ENCODE data around the gene PARD6A.
A peak's percentile ranks its signal among the peaks of the same experiment; 100 is the strongest.

The PARD6A gene

GRCh38 chr16:67660564-67661028 is at the start of gene PARD6A:
Gene PARD6A, plus strand, starts transcription at chr16:67660960. Its CDS starts 79 bp downstream, at chr16:67661039.
- peak; percentile 98 for DNase-seq (ENCODE audit: low spot score)

- DNase-seq (ENCODE audit: low spot score): no peak
Measured at GRCh38 chr16:67613808-67614207, 47.0 kb upstream of the PARD6A start.

DNA sequence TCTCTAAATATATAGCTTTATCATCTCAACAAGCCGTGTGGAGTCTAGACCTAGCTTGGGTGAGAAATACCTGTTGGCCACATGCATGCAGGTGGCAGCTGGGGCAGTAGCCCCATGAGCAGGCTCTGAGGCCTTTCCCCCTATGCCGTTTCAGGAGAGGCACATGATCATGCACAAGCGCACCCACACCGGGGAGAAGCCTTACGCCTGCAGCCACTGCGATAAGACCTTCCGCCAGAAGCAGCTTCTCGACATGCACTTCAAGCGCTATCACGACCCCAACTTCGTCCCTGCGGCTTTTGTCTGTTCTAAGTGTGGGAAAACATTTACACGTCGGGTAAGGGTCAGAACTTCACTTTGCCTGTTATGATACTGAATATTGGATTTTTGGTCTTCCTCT is 32.5 kb upstream of the PARD6A start:
- DNase-seq (ENCODE audit: low spot score): no peak

DNA sequence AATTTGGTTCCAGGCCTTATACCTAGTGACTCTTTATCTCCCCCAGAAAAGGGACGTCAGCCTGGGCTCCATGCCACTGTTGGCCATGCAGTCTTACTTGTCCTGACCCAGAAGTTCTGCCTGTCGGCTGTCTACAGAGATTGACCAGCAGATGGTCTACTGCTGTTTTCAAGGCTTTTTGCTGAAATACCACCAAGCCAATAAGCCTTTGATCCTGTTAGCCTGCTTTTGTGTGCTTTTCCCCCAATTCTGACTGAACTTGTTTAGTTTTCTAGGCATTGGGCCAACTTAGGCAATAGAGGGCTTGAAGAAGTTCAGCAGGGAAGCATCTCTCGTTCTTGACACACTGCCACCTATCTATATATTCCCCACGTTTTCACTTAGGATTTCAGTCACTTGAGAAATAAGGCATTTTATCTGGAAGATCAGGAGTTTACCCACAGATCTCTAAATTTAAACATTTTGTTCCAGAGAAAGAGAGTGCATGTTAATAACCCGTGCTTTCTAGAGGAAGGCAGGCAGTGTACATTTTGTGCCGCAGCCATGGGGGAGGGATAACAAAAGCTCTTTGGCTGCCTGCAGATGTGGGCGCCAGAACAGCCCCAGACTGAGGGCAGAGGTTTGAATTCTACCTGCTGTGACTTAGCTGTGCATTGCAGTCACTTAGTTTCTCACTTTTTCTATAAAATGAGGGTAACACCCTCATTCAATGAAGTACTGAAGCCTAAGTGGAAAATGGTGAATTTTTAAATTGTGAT is 28.2 kb upstream of the PARD6A start:
- DNase-seq (ENCODE audit: low spot score): no peak

- no peak for DNase-seq (ENCODE audit: low spot score)
Measured at GRCh38 chr16:67636713-67637112, 24.0 kb upstream of the PARD6A start.

- no peak for DNase-seq (ENCODE audit: low spot score)
Measured at GRCh38 chr16:67637625-67638024, 23.1 kb upstream of the PARD6A start.

DNA sequence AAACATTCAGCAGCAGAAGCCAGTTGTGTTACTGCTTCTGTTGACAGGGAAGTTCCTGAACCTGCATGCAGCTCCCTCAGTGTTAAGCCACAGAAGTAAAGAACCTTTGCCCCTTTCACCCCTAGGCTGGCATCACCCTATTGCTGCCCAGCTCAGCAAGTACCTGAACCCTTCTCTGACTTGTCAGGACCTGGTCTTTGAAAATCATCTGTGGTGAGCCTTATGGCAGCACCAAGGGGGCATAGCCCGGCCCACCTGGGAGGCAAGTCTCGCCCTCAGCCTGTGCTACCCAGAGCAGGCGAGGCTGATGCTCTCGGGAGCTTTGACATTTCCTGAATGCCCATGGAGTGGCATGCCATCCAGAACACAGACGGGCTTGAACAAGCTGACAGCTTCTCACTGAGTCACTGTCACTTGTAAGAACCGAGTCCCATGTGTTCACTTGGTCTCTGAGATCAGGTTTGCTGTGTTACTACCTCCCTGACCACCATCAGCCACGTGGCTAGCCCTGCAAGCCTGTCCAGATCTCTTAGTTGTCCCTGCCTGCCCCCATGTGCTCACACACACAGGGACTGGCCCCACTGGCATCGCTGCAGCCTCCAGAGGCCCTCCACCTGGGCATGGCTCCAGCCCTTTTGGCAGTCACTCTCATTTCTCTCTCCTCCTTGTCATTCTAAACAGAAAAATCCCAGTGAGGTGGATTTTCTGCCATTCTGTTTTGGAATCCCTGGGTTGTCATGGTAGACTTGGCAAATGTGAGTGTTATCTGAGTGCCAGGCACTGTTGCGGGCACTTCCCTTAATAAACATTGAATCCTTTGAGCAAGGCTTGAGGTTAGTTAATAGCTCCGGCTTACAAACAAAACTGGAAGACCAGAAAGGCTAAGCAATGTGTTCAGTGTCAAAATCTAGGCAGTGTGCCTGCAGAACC is 18.7 kb upstream of the PARD6A start:
- no peak for DNase-seq (ENCODE audit: low spot score)

GRCh38 chr16:67644038-67644437 is 16.7 kb upstream of the PARD6A start:
- DNase-seq (ENCODE audit: low spot score): no peak

DNA sequence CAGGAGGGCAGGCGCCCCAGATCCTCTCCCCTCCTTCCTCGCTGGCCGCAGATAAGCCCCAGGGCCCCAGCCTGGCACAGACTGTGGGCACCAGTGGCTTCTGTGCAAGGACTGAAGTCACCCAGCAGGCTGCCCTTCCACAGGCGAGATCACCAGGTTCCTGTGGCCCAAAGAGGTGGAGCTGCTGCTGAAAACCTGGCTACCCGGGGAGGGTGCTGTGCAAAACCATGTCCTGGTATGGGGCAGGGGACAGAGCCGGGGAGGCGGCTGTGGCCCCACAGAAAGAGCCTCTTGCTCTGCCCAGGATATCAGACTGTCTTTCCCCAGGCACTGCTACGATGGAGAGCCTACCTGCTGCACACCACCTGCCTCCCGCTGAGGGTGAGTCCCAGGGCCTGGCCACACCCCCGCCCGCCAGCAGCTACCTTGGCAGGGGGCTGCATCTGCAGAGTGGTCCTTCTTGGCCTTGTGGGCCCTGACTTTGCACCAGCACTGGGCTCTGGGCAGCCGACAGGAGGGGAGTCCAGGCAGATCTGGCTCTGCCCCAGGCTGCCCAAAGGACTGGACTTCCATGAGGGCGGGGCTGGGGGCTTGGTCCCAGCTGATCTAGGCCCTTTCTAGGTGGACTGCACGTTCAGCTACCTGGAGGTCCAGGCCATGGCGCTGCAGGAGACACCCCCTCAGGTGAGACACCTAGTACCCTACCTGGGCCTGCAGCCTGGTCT is 15.2 kb upstream of the PARD6A start:
- DNase-seq (ENCODE audit: low spot score): no peak

DNA sequence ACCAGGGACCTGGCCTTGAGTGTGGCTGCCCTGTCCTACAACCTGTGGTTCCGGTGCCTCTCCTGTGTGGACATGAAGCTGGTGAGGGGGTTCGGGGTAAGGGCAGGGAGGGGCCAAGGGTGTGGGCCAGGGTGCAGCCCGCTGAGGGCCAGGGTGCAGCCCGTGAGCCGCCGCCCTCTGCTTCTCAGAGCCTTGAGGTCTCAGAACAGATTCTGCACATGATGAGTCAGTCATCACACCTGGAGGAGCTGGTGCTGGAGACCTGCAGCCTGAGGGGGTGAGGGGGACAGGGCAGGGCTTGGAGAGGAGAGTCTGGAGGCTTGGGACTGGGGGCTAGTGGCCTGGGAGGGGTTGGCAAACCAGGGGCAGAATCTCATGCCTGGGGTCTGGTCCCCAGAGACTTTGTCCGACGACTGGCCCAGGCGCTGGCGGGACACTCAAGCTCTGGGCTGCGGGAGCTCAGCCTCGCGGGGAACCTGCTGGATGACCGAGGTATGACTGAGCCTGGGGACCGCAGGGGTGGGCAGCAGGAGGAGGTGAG is 13.6 kb upstream of the PARD6A start:
- no peak for DNase-seq (ENCODE audit: low spot score)

- no peak for DNase-seq (ENCODE audit: low spot score)
Measured at GRCh38 chr16:67647681-67648080, 13.1 kb upstream of the PARD6A start.

GRCh38 chr16:67648088-67648763 is 12.5 kb upstream of the PARD6A start:
- no peak for DNase-seq (ENCODE audit: low spot score)

- no peak for DNase-seq (ENCODE audit: low spot score)
Measured at GRCh38 chr16:67648764-67649407, 11.9 kb upstream of the PARD6A start.

DNA sequence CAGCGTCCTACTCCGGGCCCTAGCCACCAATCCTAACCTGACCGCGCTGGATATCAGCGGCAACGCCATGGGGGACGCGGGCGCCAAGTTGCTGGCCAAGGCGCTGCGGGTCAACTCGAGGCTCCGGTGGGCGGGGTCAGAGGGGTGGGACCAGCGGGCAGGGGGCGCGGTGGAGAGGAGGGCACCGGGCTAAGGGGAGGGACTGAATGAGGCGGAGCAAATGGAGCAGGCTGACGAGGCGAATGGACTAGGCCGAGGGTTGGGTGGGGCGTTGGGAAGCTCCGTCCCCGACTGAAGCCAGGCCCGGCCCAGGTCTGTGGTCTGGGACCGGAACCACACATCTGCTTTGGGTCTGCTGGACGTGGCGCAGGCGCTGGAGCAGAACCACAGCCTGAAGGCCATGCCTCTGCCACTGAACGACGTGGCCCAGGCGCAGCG is 11.2 kb upstream of the PARD6A start:
- no peak for DNase-seq (ENCODE audit: low spot score)

DNA sequence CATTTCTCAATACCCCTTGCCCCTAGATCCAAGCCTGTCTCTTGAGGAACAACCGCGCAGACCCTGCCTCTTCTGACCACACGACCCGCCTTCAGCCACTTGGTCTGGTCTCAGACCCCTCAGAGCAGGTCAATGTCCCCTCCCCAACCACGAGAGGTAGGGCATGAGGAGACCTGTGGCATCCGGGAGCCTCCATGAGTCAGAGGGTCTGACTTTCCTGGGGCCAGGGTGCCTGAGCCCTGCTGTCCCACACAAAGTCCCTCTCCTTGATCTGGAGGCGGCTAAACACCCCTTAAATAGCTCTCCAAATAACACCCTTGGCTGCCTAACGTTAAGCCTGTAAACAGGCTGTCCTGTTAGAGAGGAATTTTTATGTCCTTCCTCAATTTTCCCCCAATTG is 10.7 kb upstream of the PARD6A start:
- DNase-seq (ENCODE audit: low spot score): no peak

GRCh38 chr16:67651039-67651438 is 9.7 kb upstream of the PARD6A start:
- DNase-seq (ENCODE audit: low spot score): no peak

GRCh38 chr16:67651847-67652246 is 8.9 kb upstream of the PARD6A start:
- DNase-seq (ENCODE audit: low spot score): no peak

GRCh38 chr16:67652578-67653127 is 8.1 kb upstream of the PARD6A start:
- no peak for DNase-seq (ENCODE audit: low spot score)

GRCh38 chr16:67653128-67653788 is 7.5 kb upstream of the PARD6A start:
- DNase-seq (ENCODE audit: low spot score): no peak

GRCh38 chr16:67653789-67654402 is 6.9 kb upstream of the PARD6A start:
- no peak for DNase-seq (ENCODE audit: low spot score)
